Measurements from ENCODE around the gene RAB17.

- TF ChIP-seq BHLHE40 (IDR thresholded peaks at IDR 0.05; ENCODE audit: low read depth, low read length) (no peak), RCOR1 (IDR thresholded peaks at IDR 0.05; ENCODE audit: insufficient replicate concordance, low read length) (no peak), CTCF (conservative IDR thresholded peaks at IDR 0.05; ENCODE audit: low read depth, low read length) (no peak), NFE2L2 (IDR thresholded peaks at IDR 0.05; ENCODE audit: low read depth, low read length) (no peak), RAD21 (IDR thresholded peaks at IDR 0.05; ENCODE audit: low read length) (no peak), CHD1 (IDR thresholded peaks at IDR 0.05; ENCODE audit: low read depth, low read length) (no peak)
Measured at GRCh38 chr2:237525559-237526157, 64.9 kb downstream of the RAB17 start.

Measured in IMR-90 (cell line).